GM12865 (cell line): ENCODE measurements around the gene KCNAB1.
"Not testable (repeated sequence)": the region's sequence is repeated elsewhere in the genome, so short reads cannot be mapped to it uniquely, and the experiment has no call there.

Experiments
- DNase-seq: peaks from one replicate; pipeline ENCODE4 v3.0.0; 2010; ENCODE audit warnings: low read depth
- H3K4me3 ChIP-seq: 2 replicates; pipeline ENCODE4 v1.5.1; 2011; ENCODE audit warnings: mild to moderate bottlenecking, low read depth, low read length, control low read depth
- TF ChIP-seq, protein P1 (sequence below): IDR thresholded peaks from 2 replicates; pipeline ENCODE4 v1.5.1; 2011; ENCODE audit warnings: low read length, control low read depth, low read depth, inconsistent platforms; ENCODE audit not compliant: insufficient read depth; ENCODE audit errors: missing control alignments

KCNAB1 gene

DNA sequence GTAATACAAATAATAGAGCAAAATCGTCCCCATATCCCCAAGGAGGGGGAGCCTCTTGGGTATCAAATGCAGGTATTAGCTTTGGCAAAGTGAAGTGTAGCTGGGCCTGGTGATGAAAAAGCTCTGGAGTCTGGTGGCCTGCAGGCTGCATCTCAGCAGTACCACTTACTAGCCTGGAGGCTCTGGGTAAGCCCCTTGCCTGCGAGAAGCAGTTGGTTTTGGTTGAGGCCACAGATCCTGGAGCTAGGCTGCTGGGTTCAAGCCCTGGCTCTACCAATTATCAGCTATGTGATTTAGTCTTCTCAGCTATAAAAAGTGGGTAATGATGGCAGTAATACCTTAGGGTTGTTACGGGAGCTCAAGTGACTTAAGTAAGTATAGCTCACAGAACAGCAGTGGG lies 6.1 kb downstream of the KCNAB1 start:
- no peak overlapping the region for H3K4me3 ChIP-seq
- TF ChIP-seq, protein P1, sequence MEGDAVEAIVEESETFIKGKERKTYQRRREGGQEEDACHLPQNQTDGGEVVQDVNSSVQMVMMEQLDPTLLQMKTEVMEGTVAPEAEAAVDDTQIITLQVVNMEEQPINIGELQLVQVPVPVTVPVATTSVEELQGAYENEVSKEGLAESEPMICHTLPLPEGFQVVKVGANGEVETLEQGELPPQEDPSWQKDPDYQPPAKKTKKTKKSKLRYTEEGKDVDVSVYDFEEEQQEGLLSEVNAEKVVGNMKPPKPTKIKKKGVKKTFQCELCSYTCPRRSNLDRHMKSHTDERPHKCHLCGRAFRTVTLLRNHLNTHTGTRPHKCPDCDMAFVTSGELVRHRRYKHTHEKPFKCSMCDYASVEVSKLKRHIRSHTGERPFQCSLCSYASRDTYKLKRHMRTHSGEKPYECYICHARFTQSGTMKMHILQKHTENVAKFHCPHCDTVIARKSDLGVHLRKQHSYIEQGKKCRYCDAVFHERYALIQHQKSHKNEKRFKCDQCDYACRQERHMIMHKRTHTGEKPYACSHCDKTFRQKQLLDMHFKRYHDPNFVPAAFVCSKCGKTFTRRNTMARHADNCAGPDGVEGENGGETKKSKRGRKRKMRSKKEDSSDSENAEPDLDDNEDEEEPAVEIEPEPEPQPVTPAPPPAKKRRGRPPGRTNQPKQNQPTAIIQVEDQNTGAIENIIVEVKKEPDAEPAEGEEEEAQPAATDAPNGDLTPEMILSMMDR = no peak
- no peak for DNase-seq

DNA sequence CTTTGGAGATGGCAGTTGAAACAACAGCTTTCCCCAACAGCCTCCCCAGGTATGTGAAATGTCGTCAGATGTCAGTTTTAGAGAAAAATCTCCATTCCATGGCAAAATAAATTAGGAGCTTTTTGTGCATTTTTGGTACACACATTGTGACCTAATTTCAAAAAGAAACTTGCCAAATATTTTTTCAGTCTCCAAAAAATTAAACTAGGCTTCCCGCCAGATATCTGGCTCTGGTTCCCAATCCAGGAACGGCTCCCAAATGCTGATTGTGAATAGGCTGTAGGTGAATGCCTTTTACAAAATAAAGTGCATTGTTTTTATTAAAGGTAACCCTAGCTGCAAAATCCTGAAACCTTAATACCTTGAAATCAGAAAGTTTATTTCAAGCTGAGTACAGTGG lies 10.9 kb downstream of the KCNAB1 start:
- TF ChIP-seq, protein P1 = no peak
- no peak for DNase-seq
- no peak overlapping the region for H3K4me3 ChIP-seq

DNA sequence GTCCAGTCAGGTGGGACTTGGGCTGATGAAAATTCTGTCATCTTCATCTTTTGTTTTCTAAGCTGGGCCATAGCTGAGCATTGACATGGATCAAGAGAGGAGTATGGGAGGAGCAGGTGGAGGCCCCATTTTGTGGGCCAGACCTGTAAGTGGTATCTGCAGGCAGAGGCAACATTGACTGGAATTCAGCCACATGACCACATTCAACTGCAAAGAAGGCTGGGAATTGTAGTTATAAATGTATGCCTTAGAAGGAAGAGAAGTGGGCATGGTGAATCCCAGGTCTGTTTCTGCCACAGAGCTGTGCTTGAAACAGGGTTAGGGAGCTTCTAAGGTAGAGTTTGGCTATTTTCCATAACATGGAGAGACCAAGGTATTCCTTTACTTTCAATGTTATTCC lies 11.4 kb downstream of the KCNAB1 start:
- no peak for DNase-seq
- TF ChIP-seq, protein P1 = no peak
- H3K4me3 ChIP-seq = no peak overlapping the region

DNA sequence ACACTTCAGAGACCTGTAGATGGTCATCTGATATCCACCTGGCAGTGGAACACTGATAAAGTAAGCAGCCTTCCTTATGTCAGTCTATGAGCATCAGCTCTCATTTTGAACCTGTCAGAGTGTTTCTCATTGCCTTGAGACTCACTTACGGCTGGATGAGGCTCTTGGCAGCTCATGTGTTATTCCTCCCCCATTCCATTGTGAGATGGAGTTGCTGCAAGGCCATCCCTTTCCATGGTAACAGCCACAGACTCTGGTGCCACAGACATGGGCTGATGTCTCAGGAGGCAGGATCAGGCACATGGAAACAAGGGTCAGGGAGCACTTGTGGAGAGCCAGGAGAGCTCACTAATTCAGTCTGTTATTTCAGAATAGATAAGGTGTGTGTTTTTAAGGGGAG lies 11.9 kb downstream of the KCNAB1 start:
- TF ChIP-seq, protein P1 = no peak
- no peak for DNase-seq
- no peak overlapping the region for H3K4me3 ChIP-seq

DNA sequence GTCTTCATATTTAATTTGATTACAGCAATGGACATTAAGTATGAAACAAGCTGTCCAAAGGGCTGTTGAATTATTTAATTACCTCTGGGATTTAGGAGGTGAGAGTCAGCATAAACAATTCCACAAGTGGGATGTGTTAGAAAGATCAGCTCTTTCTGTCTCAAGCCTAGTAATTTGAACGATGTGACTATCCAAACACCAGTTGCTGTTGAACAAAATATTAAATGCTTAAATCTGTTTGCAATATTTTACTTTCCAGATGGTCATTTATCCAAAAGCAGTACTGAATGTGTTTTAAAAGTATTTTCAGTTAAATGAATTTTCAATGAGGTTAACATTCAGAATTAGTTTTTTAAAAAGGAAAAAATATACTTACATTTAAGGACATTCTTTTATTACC lies 12.7 kb downstream of the KCNAB1 start:
- no peak overlapping the region for H3K4me3 ChIP-seq
- no peak for DNase-seq
- TF ChIP-seq, protein P1 = no peak

DNA sequence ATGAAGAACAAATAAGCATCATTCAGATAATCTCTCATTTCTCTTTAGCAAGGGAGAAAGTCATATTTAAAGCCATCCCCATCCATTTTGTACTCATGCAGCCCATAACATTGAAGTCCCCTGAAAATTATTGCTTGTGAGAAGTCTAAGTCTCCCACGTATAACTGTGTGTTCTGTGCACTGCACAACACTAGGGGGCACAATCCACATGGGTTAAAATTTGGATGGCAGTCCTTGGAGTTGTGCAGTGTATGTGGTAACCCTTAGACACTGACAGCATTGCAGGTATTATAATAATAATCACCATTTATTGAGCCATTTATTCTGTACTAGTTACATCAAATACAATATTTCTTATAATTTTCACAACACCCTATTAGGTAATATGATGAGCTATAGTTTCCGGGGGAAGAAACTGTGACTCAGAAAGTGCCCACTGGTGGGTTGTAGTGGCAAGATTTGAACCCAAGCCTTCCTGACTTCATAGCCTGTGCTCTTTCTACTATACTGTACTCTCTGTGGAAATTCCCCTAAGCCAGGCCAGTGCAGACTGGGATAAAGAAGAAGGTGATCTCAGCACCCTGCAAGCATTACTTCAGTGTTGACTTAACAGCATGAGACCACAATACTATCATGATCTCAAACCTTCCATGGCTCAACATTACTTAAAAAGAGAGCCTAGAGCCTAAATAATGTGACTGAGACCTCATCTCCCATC lies 15.7 kb downstream of the KCNAB1 start:
- TF ChIP-seq, protein P1 = peak; percentile 35
- H3K4me3 ChIP-seq = no peak overlapping the region
- peak; percentile 19 for DNase-seq

DNA sequence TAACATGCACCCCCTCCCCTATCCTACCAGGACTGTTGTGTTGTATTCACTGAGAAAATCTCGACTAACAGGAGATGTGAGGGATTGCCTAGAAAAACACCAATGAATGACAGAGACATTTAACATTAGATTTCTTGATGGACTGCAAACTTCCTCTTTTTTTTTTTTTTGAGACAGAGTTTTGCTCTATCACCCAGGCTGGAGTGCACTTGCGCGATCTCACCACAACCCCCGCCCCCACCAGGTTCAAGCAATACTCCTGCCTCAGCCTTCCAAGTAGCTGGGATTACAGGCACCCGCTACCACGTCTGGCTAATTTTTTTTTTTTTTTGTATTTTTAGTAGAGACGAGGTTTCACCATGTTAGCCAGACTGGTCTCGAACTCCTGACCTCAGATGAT lies 17.0 kb downstream of the KCNAB1 start:
- H3K4me3 ChIP-seq, DNase-seq: not testable (repeated sequence)
